Measurements from ENCODE around the gene SPSB2. TPM values are rescaled to one million over a fixed set of nuclear protein-coding genes. Genes with fewer than 3 reads are reported as not detected.
A peak's percentile ranks its signal among the peaks of the same experiment; 100 is the strongest.
"Not testable (repeated sequence)": the region's sequence is repeated elsewhere in the genome, so short reads cannot be mapped to it uniquely, and the experiment has no call there.

Gene SPSB2
- total RNA-seq, 2 experiments from 2014 or later: 16.4 to 17.0 TPM

DNA sequence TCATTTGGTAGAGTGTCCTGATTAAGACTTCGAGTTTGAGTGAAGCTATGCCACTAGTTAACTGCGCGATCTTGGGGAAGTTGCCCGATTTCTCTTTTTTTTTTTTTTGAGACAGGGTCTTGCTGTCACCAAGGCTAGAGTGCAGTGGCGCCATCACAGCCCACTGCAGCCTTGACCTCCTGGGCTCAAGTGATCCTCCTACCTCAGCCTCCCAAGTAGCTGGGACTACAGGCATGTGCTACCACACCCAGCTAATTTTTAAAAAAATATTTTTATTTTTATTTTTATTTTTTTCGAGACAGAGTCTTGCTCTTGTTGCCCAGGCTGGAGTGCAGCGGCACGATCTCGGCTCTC is 889 bp upstream of the SPSB2 start:
- ATAC-seq (ENCODE audit: low read depth); H3K9me3 Mint-ChIP-seq; DNase-seq; H3K27me3 Mint-ChIP-seq: not testable (repeated sequence)
- H3K27ac Mint-ChIP-seq: peak overlapping the region; percentile 89
- POLR2A ChIA-PET: interaction anchor here (0.6 to 4.7 kb wide), 8 partner anchors 18 to 323 kb away, joined by 3 to 78 read pairs (median 26); partner anchors contain the start of genes C12orf57, CDCA3, LRRC23 and PTPN6
- peaks cover 26% of the 10 kb centered on the region for H3K36me3 Mint-ChIP-seq
- H3K4me1 Mint-ChIP-seq: peaks cover 44% of the 10 kb centered on the region
- H3K4me3 Mint-ChIP-seq: peak overlapping the region; percentile 94

DNA sequence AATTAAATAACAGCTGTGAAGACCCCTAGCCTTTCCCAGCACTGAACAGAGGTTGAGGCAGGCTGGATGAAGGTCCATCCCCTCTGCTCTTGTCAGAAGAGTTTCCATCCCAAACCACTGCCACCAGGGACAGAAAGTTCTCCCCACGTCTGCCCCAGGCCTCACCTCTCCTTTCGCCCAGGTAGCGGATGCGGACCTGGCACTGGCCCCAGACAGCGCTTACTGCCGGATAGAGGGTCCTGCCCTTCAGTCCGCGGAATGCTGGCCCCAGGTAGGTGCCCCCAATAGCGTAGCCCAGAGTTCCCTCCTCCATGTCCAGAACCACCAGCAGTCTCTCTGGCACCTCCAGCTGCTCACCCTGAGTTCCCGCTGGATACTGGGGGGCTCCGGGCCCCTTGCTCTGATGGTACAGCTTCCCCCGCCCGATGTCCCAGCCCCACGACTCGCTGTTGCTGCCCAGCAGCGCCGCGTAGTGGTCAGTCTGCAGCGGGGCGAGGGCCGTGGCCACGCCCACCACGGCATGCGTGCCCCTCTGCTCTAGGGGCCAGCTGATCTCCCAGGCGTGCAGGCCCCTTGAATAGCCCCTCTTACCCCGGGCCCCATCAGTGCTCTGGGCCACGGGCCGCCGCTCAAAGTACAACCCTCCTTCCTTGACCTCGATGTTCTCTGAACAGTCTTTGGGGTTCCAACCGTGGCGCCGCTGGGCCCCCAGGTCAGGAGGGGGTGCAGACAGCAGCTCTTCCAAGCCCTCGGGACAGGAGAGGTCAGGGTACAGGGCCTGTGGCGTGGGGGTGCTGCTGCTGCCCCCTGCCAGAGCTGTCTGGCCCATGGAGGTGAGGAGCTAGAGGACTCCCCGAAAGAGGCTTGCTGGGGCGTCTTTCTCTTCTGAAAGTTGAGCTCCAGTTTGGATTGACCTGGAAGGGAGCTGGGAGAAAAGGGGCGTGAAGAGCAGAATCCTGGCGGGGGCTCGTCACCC is 742 bp downstream of the SPSB2 start:
- no peaks in the 10 kb centered on the region for H3K27me3 Mint-ChIP-seq
- POLR2A ChIA-PET: interaction anchor here (0.6 to 4.7 kb wide), 28 partner anchors 10 to 409 kb away, joined by 3 to 78 read pairs (median 5); partner anchors contain the start of genes C12orf57, CDCA3, COPS7A and ENO2
- DNase-seq (peak; percentile 95), ATAC-seq (ENCODE audit: low read depth) (peak; percentile 27)
- H3K4me3 Mint-ChIP-seq: peak overlapping the region; percentile 94
- H3K9me3 Mint-ChIP-seq: no peaks in the 10 kb centered on the region
- H3K27ac Mint-ChIP-seq: peak overlapping the region; percentile 93
- peaks cover 48% of the 10 kb centered on the region for H3K4me1 Mint-ChIP-seq
- peaks cover 37% of the 10 kb centered on the region for H3K36me3 Mint-ChIP-seq

DNA sequence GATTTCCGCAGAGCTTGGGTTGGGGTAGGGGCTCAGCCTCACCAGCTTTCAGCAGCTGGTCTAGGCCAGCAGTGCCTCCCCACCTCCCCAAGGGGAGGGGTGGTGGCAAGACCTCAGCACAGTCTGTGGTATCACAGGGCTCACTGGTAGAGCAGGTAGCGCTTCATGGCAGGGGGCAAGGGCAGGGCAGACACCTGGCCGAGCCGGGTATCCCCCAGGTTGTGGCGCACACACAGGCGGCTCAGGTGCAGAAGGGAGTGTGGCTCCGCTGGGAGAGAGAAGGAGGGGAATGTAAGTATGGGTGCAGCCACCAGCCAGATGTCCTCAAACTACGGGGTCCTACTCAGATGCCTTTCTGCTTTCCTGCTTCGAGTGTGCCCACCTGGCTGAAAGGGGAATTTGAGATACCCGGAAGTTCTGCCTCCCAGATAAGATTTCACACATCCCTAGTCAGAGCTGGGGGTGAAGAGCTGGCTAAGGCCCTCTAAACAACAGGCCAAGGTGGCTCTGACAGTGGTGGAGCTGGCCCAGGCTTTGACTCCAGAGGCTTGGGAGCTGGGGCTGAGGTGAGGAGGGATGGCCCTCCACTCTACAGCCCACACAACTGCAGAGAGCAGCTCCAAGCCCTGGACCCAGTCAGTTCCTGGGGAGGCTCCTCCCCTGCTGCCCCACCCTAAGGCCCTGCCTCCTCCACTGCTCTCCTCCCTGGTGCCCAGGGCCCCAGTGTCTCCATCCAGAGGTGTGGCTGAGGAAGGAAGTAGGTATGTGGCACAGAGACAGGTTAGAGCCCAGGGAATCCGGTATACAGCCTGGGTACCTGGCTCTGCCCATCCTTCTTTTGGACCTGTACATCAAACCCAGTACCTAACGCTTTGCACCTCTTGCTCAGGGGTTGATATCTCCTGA is 1.8 kb downstream of the SPSB2 start:
- Mint-ChIP-seq H3K4me1 (peaks cover 48% of the 10 kb centered on the region), H3K27ac (peak overlapping the region; percentile 93), H3K27me3 (no peaks in the 10 kb centered on the region), H3K36me3 (peaks cover 35% of the 10 kb centered on the region), H3K4me3 (peak overlapping the region; percentile 94), H3K9me3 (no peaks in the 10 kb centered on the region)
- peak; percentile 16 for ATAC-seq (ENCODE audit: low read depth)
- POLR2A ChIA-PET: interaction anchor here (0.6 to 4.7 kb wide), 11 partner anchors 11 to 237 kb away, joined by 3 to 78 read pairs (median 17); partner anchors contain the start of genes C12orf57, CDCA3, ENO2 and LPCAT3
- DNase-seq: peak; percentile 56

DNA sequence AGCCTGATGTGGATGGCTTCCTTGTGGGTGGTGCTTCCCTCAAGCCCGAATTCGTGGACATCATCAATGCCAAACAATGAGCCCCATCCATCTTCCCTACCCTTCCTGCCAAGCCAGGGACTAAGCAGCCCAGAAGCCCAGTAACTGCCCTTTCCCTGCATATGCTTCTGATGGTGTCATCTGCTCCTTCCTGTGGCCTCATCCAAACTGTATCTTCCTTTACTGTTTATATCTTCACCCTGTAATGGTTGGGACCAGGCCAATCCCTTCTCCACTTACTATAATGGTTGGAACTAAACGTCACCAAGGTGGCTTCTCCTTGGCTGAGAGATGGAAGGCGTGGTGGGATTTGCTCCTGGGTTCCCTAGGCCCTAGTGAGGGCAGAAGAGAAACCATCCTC is 2.8 kb downstream of the SPSB2 start:
- POLR2A ChIA-PET: interaction anchor here (0.7 to 4.6 kb wide), 4 partner anchors 12 to 148 kb away, joined by 3 to 27 read pairs (median 8); partner anchors contain the start of gene LPCAT3
- not testable (repeated sequence) for H3K27me3 Mint-ChIP-seq; DNase-seq; H3K9me3 Mint-ChIP-seq; ATAC-seq (ENCODE audit: low read depth)
- Mint-ChIP-seq H3K4me3 (peak overlapping the region; percentile 94), H3K27ac (peak overlapping the region; percentile 63), H3K4me1 (peaks cover 44% of the 10 kb centered on the region), H3K36me3 (peaks cover 31% of the 10 kb centered on the region)

DNA sequence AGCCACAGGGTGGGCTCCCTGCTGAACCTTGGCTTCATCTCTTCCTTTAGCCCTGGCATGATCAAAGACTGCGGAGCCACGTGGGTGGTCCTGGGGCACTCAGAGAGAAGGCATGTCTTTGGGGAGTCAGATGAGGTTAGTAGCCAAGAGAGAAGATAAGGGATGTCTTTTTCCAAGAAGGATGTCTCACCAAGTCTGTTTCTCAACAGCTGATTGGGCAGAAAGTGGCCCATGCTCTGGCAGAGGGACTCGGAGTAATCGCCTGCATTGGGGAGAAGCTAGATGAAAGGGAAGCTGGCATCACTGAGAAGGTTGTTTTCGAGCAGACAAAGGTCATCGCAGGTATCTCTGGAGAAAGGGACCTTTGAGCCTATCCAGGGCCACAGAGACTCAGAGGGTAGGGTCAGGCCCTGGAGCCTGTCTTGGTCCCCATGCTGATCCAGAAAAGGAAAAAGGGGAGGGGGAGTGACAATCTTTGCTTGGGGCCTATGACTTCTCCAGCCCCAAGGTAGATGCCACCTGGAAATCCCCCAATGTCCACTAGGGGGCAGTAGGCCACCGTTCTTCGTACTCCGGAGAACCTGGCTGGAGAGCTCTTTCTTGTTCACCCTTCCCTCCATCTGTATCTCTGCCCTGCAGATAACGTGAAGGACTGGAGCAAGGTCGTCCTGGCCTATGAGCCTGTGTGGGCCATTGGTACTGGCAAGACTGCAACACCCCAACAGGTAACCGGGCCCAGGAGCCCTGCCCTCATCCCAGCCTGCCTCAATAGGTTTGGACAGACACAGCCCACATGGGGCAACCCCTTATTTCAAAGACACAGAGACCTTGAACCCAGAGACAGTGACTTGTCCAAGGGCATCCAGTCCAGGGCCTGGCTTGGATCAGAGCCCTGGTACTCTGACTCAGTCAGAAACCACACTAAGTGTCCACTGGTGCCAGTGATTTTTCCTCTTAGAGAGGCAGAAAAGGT is 3.8 kb downstream of the SPSB2 start:
- H3K36me3 Mint-ChIP-seq: peaks cover 36% of the 10 kb centered on the region
- H3K4me1 Mint-ChIP-seq: peaks cover 42% of the 10 kb centered on the region
- H3K4me3 Mint-ChIP-seq: peak overlapping the region; percentile 95
- H3K9me3 Mint-ChIP-seq: no peaks in the 10 kb centered on the region
- POLR2A ChIA-PET: interaction anchor here (0.5 to 7.5 kb wide), 18 partner anchors 10 to 239 kb away, joined by 3 to 106 read pairs (median 5); partner anchors contain the start of genes C12orf57, CDCA3, COPS7A and ENO2
- ATAC-seq (ENCODE audit: low read depth) (no peak), DNase-seq (peak; percentile 83)
- no peaks in the 10 kb centered on the region for H3K27me3 Mint-ChIP-seq
- H3K27ac Mint-ChIP-seq: peak overlapping the region; percentile 78

DNA sequence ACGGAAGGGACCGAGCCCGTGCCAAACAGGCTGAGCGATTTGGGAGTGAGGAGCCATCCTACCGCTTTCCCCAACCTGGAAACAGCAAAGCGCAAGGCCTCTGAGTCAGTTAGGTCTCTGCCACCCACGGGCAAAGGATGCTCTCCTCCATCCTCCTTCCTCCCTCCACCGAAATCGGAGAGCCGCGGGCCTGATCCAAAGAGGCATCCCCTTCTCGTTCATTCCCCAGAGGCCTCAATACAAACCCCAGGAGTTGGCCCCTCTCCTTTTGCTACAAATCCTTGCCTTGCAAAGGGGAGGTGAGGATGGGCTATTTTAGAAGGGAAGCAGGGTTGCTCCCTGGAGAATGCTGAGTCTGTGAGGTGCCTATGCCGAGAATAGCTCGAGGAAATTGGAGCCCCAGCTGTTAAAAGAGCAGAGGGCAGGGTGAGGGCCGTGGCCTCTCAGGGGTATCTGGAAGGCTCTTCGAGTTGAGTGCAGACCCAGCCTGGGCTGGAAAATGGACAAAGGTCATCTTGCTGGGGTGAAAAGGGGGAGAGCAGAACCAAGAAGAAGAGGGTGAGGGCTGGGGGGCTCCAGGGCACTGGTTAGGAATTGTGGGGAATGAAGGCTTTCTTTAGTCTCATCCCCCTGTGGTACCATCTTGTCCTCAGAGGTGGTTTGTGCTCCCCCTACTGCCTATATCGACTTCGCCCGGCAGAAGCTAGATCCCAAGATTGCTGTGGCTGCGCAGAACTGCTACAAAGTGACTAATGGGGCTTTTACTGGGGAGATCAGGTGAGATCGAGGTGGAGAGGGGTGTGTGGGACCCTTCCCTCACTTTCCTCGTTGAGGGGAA is 4.7 kb downstream of the SPSB2 start:
- Mint-ChIP-seq H3K27me3 (no peaks in the 10 kb centered on the region), H3K4me1 (peaks cover 39% of the 10 kb centered on the region), H3K27ac (peak overlapping the region; percentile 78), H3K36me3 (peaks cover 36% of the 10 kb centered on the region), H3K9me3 (no peaks in the 10 kb centered on the region), H3K4me3 (peak overlapping the region; percentile 95)
- DNase-seq (no peak), ATAC-seq (ENCODE audit: low read depth) (peak; percentile 0)
- POLR2A ChIA-PET: interaction anchor here (0.7 to 7.5 kb wide), 19 partner anchors 16 to 240 kb away, joined by 3 to 106 read pairs (median 6); partner anchors contain the start of genes C12orf57, CDCA3, COPS7A and ENO2

DNA sequence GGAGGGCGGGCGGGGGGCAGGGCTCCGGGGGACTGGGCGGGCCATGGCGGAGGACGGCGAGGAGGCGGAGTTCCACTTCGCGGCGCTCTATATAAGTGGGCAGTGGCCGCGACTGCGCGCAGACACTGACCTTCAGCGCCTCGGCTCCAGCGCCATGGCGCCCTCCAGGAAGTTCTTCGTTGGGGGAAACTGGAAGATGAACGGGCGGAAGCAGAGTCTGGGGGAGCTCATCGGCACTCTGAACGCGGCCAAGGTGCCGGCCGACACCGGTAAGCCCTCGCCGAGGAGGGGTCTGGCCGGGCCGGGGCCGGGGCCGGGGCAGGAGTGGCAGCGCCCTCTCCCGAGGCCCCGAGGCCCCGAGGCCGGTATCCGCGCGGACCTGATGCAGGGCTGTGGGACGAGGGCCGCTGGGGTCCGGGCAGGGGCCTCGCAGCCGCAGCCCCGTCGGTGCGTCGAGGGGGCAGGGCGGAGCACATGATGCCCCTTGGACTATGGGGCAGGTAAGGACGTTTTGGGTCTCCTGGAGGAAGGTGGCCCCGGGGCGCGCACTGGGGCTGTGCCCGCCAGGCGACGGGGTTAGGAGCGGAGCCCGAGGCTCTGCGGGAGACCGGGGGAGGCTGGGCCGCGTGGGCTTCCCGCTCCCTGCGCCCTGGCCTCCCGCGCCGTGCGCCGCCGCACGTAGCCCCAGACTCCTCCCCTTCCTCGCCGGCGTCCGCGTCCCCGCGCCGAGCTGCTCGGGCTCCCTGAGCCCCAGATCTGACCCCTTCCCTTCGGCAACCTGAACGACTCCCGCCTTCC is 5.5 kb downstream of the SPSB2 start, which contains the start of gene TPI1:
TSS of gene TPI1 (plus strand) at position 119 of the 798 bp plus-strand sequence. CDS start at position 155, 36 bp downstream.
- no peaks in the 10 kb centered on the region for H3K9me3 Mint-ChIP-seq
- POLR2A ChIA-PET: interaction anchor here (0.7 to 7.5 kb wide), 25 partner anchors 14 to 241 kb away, joined by 3 to 106 read pairs (median 4); partner anchors contain the start of genes C12orf57, CDCA3, COPS7A and ENO2
- H3K36me3 Mint-ChIP-seq: peaks cover 38% of the 10 kb centered on the region
- ATAC-seq (ENCODE audit: low read depth) (peak; percentile 65), DNase-seq (peak; percentile 85)
- peaks cover 39% of the 10 kb centered on the region for H3K4me1 Mint-ChIP-seq
- peak within 1 kb of the TSS; percentile 95 for H3K4me3 Mint-ChIP-seq
- no peaks in the 10 kb centered on the region for H3K27me3 Mint-ChIP-seq
- peak within 1 kb of the TSS; percentile 96 for H3K27ac Mint-ChIP-seq

DNA sequence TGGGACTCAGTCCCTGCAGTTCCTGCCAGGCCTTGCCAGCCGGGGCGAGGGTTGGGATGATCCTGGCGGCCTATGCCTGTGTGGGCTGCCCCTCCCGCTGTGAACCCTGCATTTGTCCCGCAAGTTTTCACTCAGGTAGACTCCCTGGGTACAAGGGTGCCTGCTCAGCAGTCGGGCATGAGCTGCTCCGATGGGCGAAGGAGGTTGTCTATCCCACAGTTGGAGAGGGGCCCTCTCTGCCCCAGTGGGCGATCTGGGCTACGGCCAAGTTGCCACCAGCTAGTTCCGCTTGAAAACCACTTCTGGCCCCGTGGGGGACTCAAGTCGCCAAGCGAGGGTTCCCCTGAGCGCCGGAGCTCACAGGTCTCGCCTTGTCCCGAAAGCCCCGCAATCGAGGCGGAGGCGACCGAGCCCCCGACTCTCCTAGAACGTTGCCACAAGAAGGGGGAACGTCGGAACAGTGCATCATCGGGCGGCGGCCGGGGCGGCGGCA is 6.1 kb downstream of the SPSB2 start:
- Mint-ChIP-seq H3K4me1 (peaks cover 38% of the 10 kb centered on the region), H3K9me3 (no peaks in the 10 kb centered on the region), H3K27ac (peak overlapping the region; percentile 96), H3K4me3 (peak overlapping the region; percentile 95), H3K36me3 (peaks cover 39% of the 10 kb centered on the region), H3K27me3 (no peaks in the 10 kb centered on the region)
- DNase-seq: no peak
- no peak for ATAC-seq (ENCODE audit: low read depth)
- POLR2A ChIA-PET: interaction anchor here (0.6 to 7.5 kb wide), 21 partner anchors 14 to 309 kb away, joined by 3 to 106 read pairs (median 4); partner anchors contain the start of genes C12orf57, CDCA3, COPS7A and ENO2

DNA sequence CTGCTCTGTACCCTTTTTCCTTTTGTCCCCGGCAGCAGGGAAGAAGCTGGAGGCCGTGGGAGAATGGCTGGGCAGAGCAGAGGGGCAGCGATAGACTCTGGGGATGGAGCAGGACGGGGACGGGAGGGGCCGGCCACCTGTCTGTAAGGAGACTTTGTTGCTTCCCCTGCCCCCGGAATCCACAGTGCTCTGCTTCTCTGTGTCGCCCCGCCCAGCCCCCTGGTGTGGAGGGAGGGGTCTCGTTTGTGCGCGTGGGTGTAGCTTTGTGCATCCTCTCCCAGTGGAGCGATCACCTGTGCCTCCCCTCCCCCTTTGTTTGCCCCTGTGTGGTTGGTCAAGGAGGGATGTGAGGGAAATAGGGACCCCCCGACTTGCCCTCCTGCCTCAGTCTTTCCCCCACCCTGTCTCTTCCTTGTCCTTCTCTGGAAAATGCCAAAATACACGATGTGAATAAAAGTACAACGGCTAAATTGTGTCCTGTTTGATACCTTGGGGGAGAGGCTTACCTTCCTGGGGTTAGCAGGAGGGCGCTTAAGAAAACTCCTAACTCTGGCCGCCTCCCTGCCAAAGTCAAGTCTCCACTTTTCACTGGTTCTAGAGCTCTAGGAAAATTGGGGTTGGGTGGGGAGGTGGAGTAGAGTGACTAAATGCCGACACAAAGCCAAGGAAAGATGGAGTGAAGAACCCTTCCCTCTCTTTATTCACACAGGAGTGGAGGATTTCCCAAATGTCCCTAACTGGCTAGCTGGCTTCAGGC is 6.8 kb downstream of the SPSB2 start:
- Mint-ChIP-seq H3K9me3 (no peaks in the 10 kb centered on the region), H3K4me1 (peaks cover 32% of the 10 kb centered on the region), H3K27ac (peak overlapping the region; percentile 12), H3K27me3 (no peaks in the 10 kb centered on the region), H3K4me3 (peak overlapping the region; percentile 95), H3K36me3 (peaks cover 40% of the 10 kb centered on the region)
- no peak for DNase-seq
- POLR2A ChIA-PET: interaction anchor here (0.6 to 7.5 kb wide), 18 partner anchors 14 to 308 kb away, joined by 3 to 106 read pairs (median 4); partner anchors contain the start of genes C12orf57, CDCA3, COPS7A and ENO2
- ATAC-seq (ENCODE audit: low read depth): no peak
